ENCODE results near the gene SERINC4. TPM values are rescaled to one million over a fixed set of nuclear protein-coding genes. Genes with fewer than 3 reads are reported as not detected.

The SERINC4 gene
- total and polyA plus RNA-seq, 9 of the 15 experiments (the other 6 are each of a cell fraction or from before 2014, with no cell fraction given): 0.14 to 0.86 (median 0.18) TPM; not detected in 2

GRCh38 chr15:43826508-43827341 is 26.7 kb upstream of the SERINC4 start, which contains the start of gene WDR76 (continued):
- TF ChIP-seq, protein P1, sequence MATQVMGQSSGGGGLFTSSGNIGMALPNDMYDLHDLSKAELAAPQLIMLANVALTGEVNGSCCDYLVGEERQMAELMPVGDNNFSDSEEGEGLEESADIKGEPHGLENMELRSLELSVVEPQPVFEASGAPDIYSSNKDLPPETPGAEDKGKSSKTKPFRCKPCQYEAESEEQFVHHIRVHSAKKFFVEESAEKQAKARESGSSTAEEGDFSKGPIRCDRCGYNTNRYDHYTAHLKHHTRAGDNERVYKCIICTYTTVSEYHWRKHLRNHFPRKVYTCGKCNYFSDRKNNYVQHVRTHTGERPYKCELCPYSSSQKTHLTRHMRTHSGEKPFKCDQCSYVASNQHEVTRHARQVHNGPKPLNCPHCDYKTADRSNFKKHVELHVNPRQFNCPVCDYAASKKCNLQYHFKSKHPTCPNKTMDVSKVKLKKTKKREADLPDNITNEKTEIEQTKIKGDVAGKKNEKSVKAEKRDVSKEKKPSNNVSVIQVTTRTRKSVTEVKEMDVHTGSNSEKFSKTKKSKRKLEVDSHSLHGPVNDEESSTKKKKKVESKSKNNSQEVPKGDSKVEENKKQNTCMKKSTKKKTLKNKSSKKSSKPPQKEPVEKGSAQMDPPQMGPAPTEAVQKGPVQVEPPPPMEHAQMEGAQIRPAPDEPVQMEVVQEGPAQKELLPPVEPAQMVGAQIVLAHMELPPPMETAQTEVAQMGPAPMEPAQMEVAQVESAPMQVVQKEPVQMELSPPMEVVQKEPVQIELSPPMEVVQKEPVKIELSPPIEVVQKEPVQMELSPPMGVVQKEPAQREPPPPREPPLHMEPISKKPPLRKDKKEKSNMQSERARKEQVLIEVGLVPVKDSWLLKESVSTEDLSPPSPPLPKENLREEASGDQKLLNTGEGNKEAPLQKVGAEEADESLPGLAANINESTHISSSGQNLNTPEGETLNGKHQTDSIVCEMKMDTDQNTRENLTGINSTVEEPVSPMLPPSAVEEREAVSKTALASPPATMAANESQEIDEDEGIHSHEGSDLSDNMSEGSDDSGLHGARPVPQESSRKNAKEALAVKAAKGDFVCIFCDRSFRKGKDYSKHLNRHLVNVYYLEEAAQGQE (IDR thresholded peaks at IDR 0.05; ENCODE audit: borderline replicate concordance): no peak
- TF ChIP-seq, protein P1 (CRISPR knock-in tag; IDR thresholded peaks at IDR 0.05; ENCODE audit: low read depth): no peak
- TF ChIP-seq NFE2 (IDR thresholded peaks at IDR 0.05; ENCODE audit: low read depth): no peak
- no peak for TF ChIP-seq FOSL1 (tag; conservative IDR thresholded peaks at IDR 0.05)
- TF ChIP-seq ZNF134 (CRISPR knock-in tag; conservative IDR thresholded peaks at IDR 0.05): no peak
- no peak for TF ChIP-seq ZNF431 (CRISPR knock-in tag; IDR thresholded peaks at IDR 0.05)
- TF ChIP-seq ARID1B (IDR thresholded peaks at IDR 0.05): peak; percentile 54; the same call in 1 of the 2 replicates
- TF ChIP-seq TAF15 (IDR thresholded peaks at IDR 0.05; ENCODE audit: low read depth, low read length): no peak
- TF ChIP-seq SAP30 (IDR thresholded peaks at IDR 0.05; ENCODE audit: borderline replicate concordance, insufficient read depth, low read depth, low read length, poor library complexity, severe bottlenecking): no peak
- peak; percentile 76; the same call in 1 of the 2 replicates for TF ChIP-seq ETV5 (CRISPR knock-in tag; IDR thresholded peaks at IDR 0.05; ENCODE audit: low read depth)
- peak; percentile 5 to 39; a peak in 2 of 4 replicates for TF ChIP-seq KDM1A (IDR thresholded peaks at IDR 0.05)
- TF ChIP-seq ZFP36 (IDR thresholded peaks at IDR 0.05; ENCODE audit: low read depth, low read length, partially characterized antibody): no peak
- TF ChIP-seq SIN3A (IDR thresholded peaks at IDR 0.05; ENCODE audit: borderline replicate concordance in 2 of 2, control insufficient read depth in 1 of 2, low read depth in 2 of 2, low read length in 2 of 2): peak in 1 of 2 experiments; percentile 54; a peak in 2 of 4 replicates
- TF ChIP-seq NCOA2 (IDR thresholded peaks at IDR 0.05; ENCODE audit: partially characterized antibody in 2 of 2): no peak
- TF ChIP-seq, protein P2, sequence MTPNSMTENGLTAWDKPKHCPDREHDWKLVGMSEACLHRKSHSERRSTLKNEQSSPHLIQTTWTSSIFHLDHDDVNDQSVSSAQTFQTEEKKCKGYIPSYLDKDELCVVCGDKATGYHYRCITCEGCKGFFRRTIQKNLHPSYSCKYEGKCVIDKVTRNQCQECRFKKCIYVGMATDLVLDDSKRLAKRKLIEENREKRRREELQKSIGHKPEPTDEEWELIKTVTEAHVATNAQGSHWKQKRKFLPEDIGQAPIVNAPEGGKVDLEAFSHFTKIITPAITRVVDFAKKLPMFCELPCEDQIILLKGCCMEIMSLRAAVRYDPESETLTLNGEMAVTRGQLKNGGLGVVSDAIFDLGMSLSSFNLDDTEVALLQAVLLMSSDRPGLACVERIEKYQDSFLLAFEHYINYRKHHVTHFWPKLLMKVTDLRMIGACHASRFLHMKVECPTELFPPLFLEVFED (CRISPR knock-in tag; conservative IDR thresholded peaks at IDR 0.05): no peak
- no peak for TF ChIP-seq ZNF133 (CRISPR knock-in tag; IDR thresholded peaks at IDR 0.05)
